Gastrocnemius medialis (tissue), 4 donors: Measurements from ENCODE around the gene DIP2B. TPM values are rescaled to one million over a fixed set of nuclear protein-coding genes. Genes with fewer than 3 reads are reported as not detected.

Experiments used
- ATAC-seq, 2 donors: fragments of 150-250 bp; one replicate each; pipeline ENCODE4 v1.9.1; 2016
- DNase-seq, 2 donors: peaks; one replicate each; pipeline ENCODE4 v3.0.0-alpha.2; 2019
- H3K27ac ChIP-seq, 4 donors: fragments of 200-600 bp; sonication (generic); 1 replicate in 1 of 4; 2 replicates in 3 of 4; pipeline ENCODE4 v1.5.1; 2016 to 2018; ENCODE audit warnings: mild to moderate bottlenecking in 2 of 4, moderate library complexity in 1 of 4
- H3K27me3 ChIP-seq, 3 donors: fragments of 200-600 bp; sonication (generic) in 2 of 3; 1 replicate in 1 of 3; 2 replicates in 2 of 3; pipeline versions ENCODE4 v1.5.1 to v1.6.0; 2016 to 2019; ENCODE audit warnings: mild to moderate bottlenecking in 1 of 3, moderate library complexity in 1 of 3
- H3K36me3 ChIP-seq, 2 donors: fragments of 200-600 bp; sonication (generic) in 1 of 2; one replicate each; pipeline ENCODE4 v1.5.1; 2017 to 2018
- H3K4me1 ChIP-seq, 2 donors: fragments of 200-600 bp; sonication (generic) in 1 of 2; one replicate each; pipeline ENCODE4 v1.5.1; 2016 to 2017; ENCODE audit warnings: mild to moderate bottlenecking in 2 of 2
- H3K4me3 ChIP-seq, 4 donors: fragments of 200-600 bp; sonication (generic) in 3 of 4; 1 replicate in 1 of 4; 2 replicates in 3 of 4; pipeline ENCODE4 v1.5.1; 2016 to 2019; ENCODE audit warnings: mild to moderate bottlenecking in 2 of 4
- H3K9me3 ChIP-seq, 3 donors: fragments of 200-600 bp; sonication (generic) in 2 of 3; 1 replicate in 1 of 3; 2 replicates in 2 of 3; pipeline ENCODE4 v1.5.1; 2016 to 2019
- CTCF ChIP-seq, 5 experiments: fragments of 450-650 bp in 3 of 5; fragments of 200-600 bp in 2 of 5; sonication (generic) in 2 of 5; IDR thresholded peaks in 4 of 5; conservative IDR thresholded peaks in 1 of 5; 1 replicate in 4 of 5; 2 replicates in 1 of 5; pipeline ENCODE4 v1.5.1; 2016 to 2019; ENCODE audit warnings: antibody characterized with exemption in 5 of 5, mild to moderate bottlenecking in 3 of 5, moderate library complexity in 3 of 5
- POLR2A ChIP-seq, 2 donors: fragments of 450-650 bp; IDR thresholded peaks; one replicate each; pipeline ENCODE4 v1.6.1; 2017; ENCODE audit warnings: antibody characterized with exemption in 2 of 2, mild to moderate bottlenecking in 2 of 2, moderate library complexity in 2 of 2
- in situ Hi-C, 4 donors: fragments of 200-750 bp; cut with MboI; loops; one replicate each; pipeline versions ENCODE4 v1.15.0 to v1.8.0; 2017; ENCODE audit warnings: low sequenced_read_pairs in 4 of 4
- intact Hi-C: fragments of 100-400 bp; cut with DNase I; formaldehyde crosslinking; loops from one replicate; pipeline ENCODE4 v1.15.1; 2023; ENCODE audit warnings: low total_unique reads
- total RNA-seq, 4 donors: library from RNA; depleted of rRNA; stranded (reverse); fragments of >200 nt; gene quantifications; one replicate each; pipeline versions ENCODE4 v1.1.0 to v1.2.3, GENCODE V29; 2016

DIP2B gene
- total RNA-seq, 4 donors from 2014 or later = 11.5 to 15.2 (median 12.2) TPM

- no peaks in the 10 kb centered on the region for H3K9me3 ChIP-seq
- no peaks in the 10 kb centered on the region for H3K36me3 ChIP-seq
- in situ Hi-C loops (no loop called here), intact Hi-C loops (no loop called here)
- peaks cover 9 to 18% of the 10 kb centered on the region in 2 donors for H3K4me1 ChIP-seq
- no peak for TF ChIP-seq POLR2A (IDR thresholded peaks at IDR 0.05)
- TF ChIP-seq CTCF (IDR thresholded peaks at IDR 0.05 in 4 of 5, conservative IDR thresholded peaks at IDR 0.05 in 1 of 5) = no peak
- no peaks in the 10 kb centered on the region for H3K27me3 ChIP-seq
- no peak overlapping the region for H3K4me3 ChIP-seq
- DNase-seq (peak in 1 of 2 donors; percentile 23), ATAC-seq (no peak)
- H3K27ac ChIP-seq = no peak overlapping the region
Measured at GRCh38 chr12:50545786-50546185, 41.0 kb downstream of the DIP2B start.

- in situ Hi-C loops = no loop called here
- ATAC-seq = no peak
Measured at GRCh38 chr12:50546441-50547318, 41.9 kb downstream of the DIP2B start.

GRCh38 chr12:50547742-50548141 is 43.0 kb downstream of the DIP2B start:
- Histone ChIP-seq H3K27ac (no peak overlapping the region), H3K4me1 (peaks cover 9 to 18% of the 10 kb centered on the region in 2 donors), H3K27me3 (no peaks in the 10 kb centered on the region), H3K9me3 (no peaks in the 10 kb centered on the region), H3K36me3 (no peaks in the 10 kb centered on the region), H3K4me3 (no peak overlapping the region)
- DNase-seq (no peak), ATAC-seq (no peak)
- intact Hi-C loops (no loop called here), in situ Hi-C loops (no loop called here)
- TF ChIP-seq CTCF (IDR thresholded peaks at IDR 0.05 in 4 of 5, conservative IDR thresholded peaks at IDR 0.05 in 1 of 5) (no peak), POLR2A (IDR thresholded peaks at IDR 0.05) (no peak)

More at GRCh38 chr12:50546441-50547318, 41.9 kb downstream of the DIP2B start:
- no peaks in the 10 kb centered on the region for H3K27me3 ChIP-seq
- TF ChIP-seq CTCF (IDR thresholded peaks at IDR 0.05 in 4 of 5, conservative IDR thresholded peaks at IDR 0.05 in 1 of 5) = no peak
- no peak for TF ChIP-seq POLR2A (IDR thresholded peaks at IDR 0.05)
- H3K27ac ChIP-seq = no peak overlapping the region
- H3K4me1 ChIP-seq = peaks cover 9 to 18% of the 10 kb centered on the region in 2 donors
- no peaks in the 10 kb centered on the region for H3K36me3 ChIP-seq
- intact Hi-C loops = no loop called here
- no peaks in the 10 kb centered on the region for H3K9me3 ChIP-seq
- H3K4me3 ChIP-seq = no peak overlapping the region
- no peak for DNase-seq

- ATAC-seq = no peak
- DNase-seq = no peak
- Histone ChIP-seq H3K4me1 (peaks cover 9 to 18% of the 10 kb centered on the region in 2 donors), H3K36me3 (no peaks in the 10 kb centered on the region), H3K27ac (no peak overlapping the region), H3K9me3 (no peaks in the 10 kb centered on the region), H3K27me3 (no peaks in the 10 kb centered on the region), H3K4me3 (no peak overlapping the region)
- intact Hi-C loops (no loop called here), in situ Hi-C loops (no loop called here)
- no peak for TF ChIP-seq POLR2A (IDR thresholded peaks at IDR 0.05)
- no peak for TF ChIP-seq CTCF (IDR thresholded peaks at IDR 0.05 in 4 of 5, conservative IDR thresholded peaks at IDR 0.05 in 1 of 5)
Measured at GRCh38 chr12:50549885-50550284, 45.1 kb downstream of the DIP2B start.
